ENCODE measurements around the gene OR56A4. TPM values are rescaled to one million over a fixed set of nuclear protein-coding genes. Genes with fewer than 3 reads are reported as not detected.

OR56A4 gene
- total RNA-seq, 1 experiment from 2014 or later = not detected

DNA sequence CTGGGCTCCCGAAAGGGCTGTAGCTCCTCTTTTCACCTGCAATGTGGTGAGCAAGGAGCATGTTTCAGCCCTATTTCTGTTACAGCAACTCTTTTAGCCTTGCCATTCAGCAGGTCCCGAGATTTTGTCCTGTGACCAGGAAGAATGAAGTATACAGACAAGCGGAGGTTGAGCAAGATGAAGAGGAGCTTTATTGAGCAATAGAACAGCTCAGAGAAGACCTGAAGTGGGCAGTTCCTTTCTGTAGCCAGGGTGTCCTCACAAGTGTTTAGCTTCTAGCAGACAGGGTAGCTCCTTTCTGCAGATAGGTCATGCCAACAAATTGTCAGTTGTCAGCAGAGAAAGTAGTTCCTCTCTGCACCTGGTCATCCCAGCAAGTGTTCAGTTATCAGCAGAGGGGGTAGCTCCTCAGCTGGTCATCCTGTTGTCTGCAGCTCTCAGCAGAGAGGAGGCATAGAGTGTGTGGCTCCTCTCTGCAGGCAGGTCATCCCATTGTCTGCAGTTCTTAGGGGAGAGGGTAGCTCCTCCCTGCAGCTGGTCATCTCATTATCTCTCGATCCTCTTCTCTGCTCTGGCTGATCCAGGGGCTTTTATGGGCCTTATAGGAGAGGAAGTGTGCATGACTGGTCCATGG lies 5.4 kb upstream of the OR56A4 start:
- no peak for ATAC-seq
- no peak for TF ChIP-seq EZH2phosphoT487 (IDR thresholded peaks at IDR 0.05; ENCODE audit: borderline replicate concordance, low read length)
- H3K27ac ChIP-seq (ENCODE audit: low read length) = no peak overlapping the region
- intact Hi-C loops (cut with micrococcal nuclease) = no loop called here
- no peak for DNase-seq
- no peak overlapping the region for H2AFZ ChIP-seq (ENCODE audit: low read length)
- no peaks in the 10 kb centered on the region for H3F3A ChIP-seq (ENCODE audit: low read length, unreplicated experiment)
- no peak overlapping the region for H3K4me3 ChIP-seq (ENCODE audit: low read length)
- H3K4me2 ChIP-seq (ENCODE audit: low read length) = no peak overlapping the region
- no peaks in the 10 kb centered on the region for H3K36me3 ChIP-seq (ENCODE audit: low read depth, low read length)
- H3K27me3 ChIP-seq (ENCODE audit: low read length) = peaks cover 29% of the 10 kb centered on the region
- POLR2A ChIA-PET (ENCODE audit: unreplicated experiment) = no interaction called here
- no peaks in the 10 kb centered on the region for H3K9me3 ChIP-seq (ENCODE audit: low read length)
- no peak overlapping the region for H3K9ac ChIP-seq (ENCODE audit: low read length)
- H4K20me1 ChIP-seq (ENCODE audit: low read length) = no peaks in the 10 kb centered on the region
- no TSS peak for BruUV-seq (replicated peaks)
- no peaks in the 10 kb centered on the region for H3K79me2 ChIP-seq (ENCODE audit: low read length)
- H3K4me1 ChIP-seq (ENCODE audit: insufficient read depth, low read length) = no peaks in the 10 kb centered on the region
- no peaks in the 10 kb centered on the region for H3K9me2 ChIP-seq (replicated peaks; ENCODE audit: low read length)
- CTCF ChIA-PET = no interaction called here

DNA sequence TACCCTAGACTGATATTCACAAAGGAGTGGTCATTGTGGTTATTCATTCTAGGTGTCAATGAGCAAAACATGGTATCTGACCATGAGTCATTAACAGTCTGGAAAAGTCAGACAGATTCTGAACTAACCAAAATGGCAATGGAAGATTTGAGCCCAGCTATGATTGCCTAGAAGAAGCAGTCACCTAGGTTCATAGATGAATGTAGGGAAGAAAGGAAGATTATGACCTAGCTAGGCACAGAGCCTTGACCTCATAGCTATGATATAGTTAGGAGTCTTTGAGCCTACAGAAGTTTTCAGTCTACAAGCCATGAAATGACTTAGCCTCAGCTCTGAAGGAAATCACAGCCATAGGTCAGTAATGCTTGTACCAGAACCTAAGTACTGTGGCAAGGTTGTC lies 351 bp downstream of the OR56A4 start:
- Histone ChIP-seq H3K9ac (ENCODE audit: low read length) (no peak overlapping the region), H3K4me2 (ENCODE audit: low read length) (no peak overlapping the region), H3K4me3 (ENCODE audit: low read length) (no peak overlapping the region), H4K20me1 (ENCODE audit: low read length) (no peaks in the 10 kb centered on the region), H3F3A (ENCODE audit: low read length, unreplicated experiment) (no peaks in the 10 kb centered on the region), H3K4me1 (ENCODE audit: insufficient read depth, low read length) (no peaks in the 10 kb centered on the region), H3K27me3 (ENCODE audit: low read length) (peaks cover 30% of the 10 kb centered on the region), H3K27ac (ENCODE audit: low read length) (no peak overlapping the region), H2AFZ (ENCODE audit: low read length) (no peak overlapping the region), H3K79me2 (ENCODE audit: low read length) (no peaks in the 10 kb centered on the region), H3K9me3 (ENCODE audit: low read length) (no peaks in the 10 kb centered on the region), H3K9me2 (replicated peaks; ENCODE audit: low read length) (no peaks in the 10 kb centered on the region), H3K36me3 (ENCODE audit: low read depth, low read length) (no peaks in the 10 kb centered on the region)
- no TSS peak for BruUV-seq (replicated peaks)
- DNase-seq (no peak), ATAC-seq (no peak)
- ChIA-PET CTCF (no interaction called here), POLR2A (ENCODE audit: unreplicated experiment) (no interaction called here)
- intact Hi-C loops (cut with micrococcal nuclease) = no loop called here
- no peak for TF ChIP-seq EZH2 (IDR thresholded peaks at IDR 0.05; ENCODE audit: low read length, unreplicated experiment)
- TF ChIP-seq EZH2phosphoT487 (IDR thresholded peaks at IDR 0.05; ENCODE audit: borderline replicate concordance, low read length) = no peak
- TF ChIP-seq, protein P1, sequence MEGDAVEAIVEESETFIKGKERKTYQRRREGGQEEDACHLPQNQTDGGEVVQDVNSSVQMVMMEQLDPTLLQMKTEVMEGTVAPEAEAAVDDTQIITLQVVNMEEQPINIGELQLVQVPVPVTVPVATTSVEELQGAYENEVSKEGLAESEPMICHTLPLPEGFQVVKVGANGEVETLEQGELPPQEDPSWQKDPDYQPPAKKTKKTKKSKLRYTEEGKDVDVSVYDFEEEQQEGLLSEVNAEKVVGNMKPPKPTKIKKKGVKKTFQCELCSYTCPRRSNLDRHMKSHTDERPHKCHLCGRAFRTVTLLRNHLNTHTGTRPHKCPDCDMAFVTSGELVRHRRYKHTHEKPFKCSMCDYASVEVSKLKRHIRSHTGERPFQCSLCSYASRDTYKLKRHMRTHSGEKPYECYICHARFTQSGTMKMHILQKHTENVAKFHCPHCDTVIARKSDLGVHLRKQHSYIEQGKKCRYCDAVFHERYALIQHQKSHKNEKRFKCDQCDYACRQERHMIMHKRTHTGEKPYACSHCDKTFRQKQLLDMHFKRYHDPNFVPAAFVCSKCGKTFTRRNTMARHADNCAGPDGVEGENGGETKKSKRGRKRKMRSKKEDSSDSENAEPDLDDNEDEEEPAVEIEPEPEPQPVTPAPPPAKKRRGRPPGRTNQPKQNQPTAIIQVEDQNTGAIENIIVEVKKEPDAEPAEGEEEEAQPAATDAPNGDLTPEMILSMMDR (conservative IDR thresholded peaks at IDR 0.05; ENCODE audit: low read depth, low read length) = no peak

- ChIA-PET CTCF (no interaction called here), POLR2A (ENCODE audit: unreplicated experiment) (no interaction called here)
- Histone ChIP-seq H3K9me3 (ENCODE audit: low read length) (no peaks in the 10 kb centered on the region), H3K79me2 (ENCODE audit: low read length) (no peaks in the 10 kb centered on the region), H3K27me3 (ENCODE audit: low read length) (peaks cover 14% of the 10 kb centered on the region; the same call in 1 of the 2 replicates), H3K9ac (ENCODE audit: low read length) (no peak overlapping the region), H3K4me1 (ENCODE audit: insufficient read depth, low read length) (no peaks in the 10 kb centered on the region), H3F3A (ENCODE audit: low read length, unreplicated experiment) (no peaks in the 10 kb centered on the region), H3K4me2 (ENCODE audit: low read length) (no peak overlapping the region), H2AFZ (ENCODE audit: low read length) (no peak overlapping the region), H4K20me1 (ENCODE audit: low read length) (no peaks in the 10 kb centered on the region), H3K27ac (ENCODE audit: low read length) (no peak overlapping the region), H3K4me3 (ENCODE audit: low read length) (no peak overlapping the region), H3K9me2 (replicated peaks; ENCODE audit: low read length) (no peaks in the 10 kb centered on the region), H3K36me3 (ENCODE audit: low read depth, low read length) (no peaks in the 10 kb centered on the region)
- TF ChIP-seq EZH2phosphoT487 (IDR thresholded peaks at IDR 0.05; ENCODE audit: borderline replicate concordance, low read length) = no peak
- TF ChIP-seq, protein P1 (conservative IDR thresholded peaks at IDR 0.05; ENCODE audit: low read depth, low read length) = no peak
- TF ChIP-seq EZH2 (IDR thresholded peaks at IDR 0.05; ENCODE audit: low read length, unreplicated experiment) = no peak
- ATAC-seq = no peak
- no TSS peak for BruUV-seq (replicated peaks)
- intact Hi-C loops (cut with micrococcal nuclease) = no loop called here
- DNase-seq = no peak
These were observed 4.5 kb downstream of the OR56A4 start for GRCh38 chr11:6002202-6002699.

Data from PC-3 (cell line).